Activated CD4-positive, alpha-beta T cell treated with anti-CD3 and anti-CD28 coated beads, Interleukin-2, amount 50 U/mL, for 4 hours (primary cell): ENCODE results near the gene SLC7A5.
"Not testable (repeated sequence)": the region's sequence is repeated elsewhere in the genome, so short reads cannot be mapped to it uniquely, and the experiment has no call there.

Experiments
- DNase-seq, 2 experiments: peaks; one replicate each; pipeline ENCODE4 v3.0.0-alpha.2; 2020

The SLC7A5 gene

DNA sequence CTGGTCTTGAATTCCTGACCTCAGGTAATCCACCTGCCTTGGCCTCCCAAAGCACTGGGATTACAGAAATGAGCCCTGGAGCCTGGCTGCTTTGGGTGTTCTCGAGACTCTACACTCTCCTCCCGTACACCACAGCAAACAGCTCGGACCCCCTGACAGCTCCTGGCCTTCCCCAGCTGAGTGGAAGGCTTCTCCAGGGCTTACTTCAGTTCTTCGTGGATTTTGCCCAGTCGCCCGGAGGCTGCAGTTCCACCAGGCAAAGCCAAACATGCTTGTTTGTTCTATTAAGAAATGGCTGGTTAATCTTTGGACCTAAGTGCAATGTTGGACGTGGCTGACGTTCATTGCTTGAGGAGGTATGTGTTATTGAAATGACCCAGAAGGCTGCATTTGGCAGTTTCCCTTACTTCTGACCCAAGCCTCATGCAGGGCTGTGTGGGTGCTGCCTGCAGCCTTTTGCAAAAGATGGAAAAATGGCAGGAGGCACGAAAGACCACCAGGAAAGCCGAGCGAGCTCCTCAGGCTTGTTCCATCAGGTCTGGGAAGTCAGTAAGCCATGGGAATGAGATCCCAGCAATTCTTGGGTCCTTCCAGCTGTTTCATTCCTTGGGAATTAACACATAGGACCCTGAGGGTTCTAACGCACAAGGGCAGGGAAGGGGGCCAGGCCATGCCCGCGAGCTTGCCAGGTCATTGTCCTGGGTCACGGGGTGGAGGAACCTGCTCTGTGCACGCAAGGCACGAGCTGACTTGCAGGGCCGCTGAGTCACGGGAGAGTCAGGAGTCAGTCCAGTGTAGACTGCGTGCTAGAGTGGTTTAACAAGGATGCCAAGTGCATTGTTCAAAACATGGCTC lies 79.6 kb downstream of the SLC7A5 start:
- DNase-seq: no peak

DNA sequence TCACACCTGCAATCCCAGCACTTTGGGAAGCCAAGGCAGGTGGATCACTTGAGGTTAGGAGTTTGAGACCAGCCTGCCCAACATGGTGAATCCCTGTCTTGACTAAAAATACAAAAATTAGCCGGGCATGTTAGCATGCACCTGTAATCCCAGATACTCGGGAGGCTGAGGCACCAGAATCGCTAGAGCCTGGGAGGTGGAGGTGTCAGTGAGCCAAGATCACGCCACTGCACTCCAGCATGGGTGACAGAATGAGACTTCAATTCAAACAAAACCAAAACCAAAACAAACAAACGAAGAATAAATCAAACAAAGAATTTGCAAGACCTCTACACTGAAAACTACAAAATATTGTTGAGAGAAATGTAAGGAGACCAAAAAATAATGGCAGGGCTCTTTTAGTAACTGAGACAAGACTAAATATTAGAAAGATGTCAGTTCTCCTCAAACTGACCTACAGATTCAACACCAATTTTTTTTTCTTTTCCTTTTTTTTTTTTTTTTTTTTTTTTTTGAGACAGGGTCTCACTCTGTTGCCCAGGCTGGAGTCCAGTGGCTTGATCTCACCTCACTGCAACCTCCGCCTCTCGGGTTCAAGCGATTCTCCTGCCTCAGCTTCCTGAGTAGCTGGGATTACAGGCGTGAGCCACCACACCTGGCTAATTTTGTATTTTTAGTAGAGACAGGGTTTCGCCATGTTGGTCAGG lies 80.4 kb downstream of the SLC7A5 start:
- DNase-seq: not testable (repeated sequence)

DNA sequence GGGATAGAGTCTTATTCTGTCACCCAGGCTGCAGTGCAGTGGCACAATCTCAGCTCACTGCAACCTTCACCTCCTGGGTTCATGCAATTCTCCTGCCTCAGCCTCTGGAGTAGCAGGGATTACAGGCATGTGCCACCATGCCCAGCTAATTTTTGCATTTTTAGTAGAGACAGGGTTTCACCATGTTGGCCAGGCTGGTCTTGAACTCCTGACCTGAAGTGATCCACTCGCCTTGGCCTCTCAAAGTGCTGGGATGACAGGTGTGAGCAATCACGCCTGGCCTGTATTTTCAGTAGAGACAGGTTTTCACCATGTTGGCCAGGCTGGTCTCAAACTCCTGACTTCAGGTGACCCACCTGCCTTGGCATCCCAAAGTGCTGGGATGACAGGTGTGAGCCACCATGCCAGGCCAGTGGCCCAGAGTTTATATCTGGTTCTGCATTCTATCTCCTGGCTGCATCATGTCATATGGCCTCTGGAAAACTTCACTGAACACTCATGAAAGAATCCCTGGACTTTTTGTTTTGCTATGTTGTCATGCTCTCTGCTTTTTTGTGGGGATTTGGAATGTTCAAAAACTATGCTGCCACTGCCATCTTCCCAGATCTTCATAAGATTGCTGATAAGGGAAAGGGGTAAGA lies 81.7 kb downstream of the SLC7A5 start:
- not testable (repeated sequence) for DNase-seq

DNA sequence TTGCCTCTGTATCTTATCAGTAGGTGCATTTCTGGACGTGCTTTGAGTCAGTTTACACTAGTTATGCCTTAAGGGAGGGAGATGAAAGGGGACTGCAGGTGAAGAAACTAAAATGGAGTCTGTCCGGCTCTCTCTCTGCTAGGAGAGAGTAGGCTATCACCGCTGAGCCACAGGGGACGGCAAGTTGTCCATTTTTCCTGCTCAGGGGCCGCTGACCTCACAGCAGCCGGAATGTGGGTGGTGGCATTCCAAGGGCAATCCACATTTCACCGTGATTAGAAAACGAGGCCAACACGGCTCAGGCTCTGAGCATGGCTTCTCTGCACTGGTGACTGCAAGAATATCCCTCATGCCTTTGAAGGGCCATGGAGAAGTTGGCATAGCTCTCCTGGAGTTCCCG lies 84.5 kb downstream of the SLC7A5 start:
- no peak for DNase-seq

DNA sequence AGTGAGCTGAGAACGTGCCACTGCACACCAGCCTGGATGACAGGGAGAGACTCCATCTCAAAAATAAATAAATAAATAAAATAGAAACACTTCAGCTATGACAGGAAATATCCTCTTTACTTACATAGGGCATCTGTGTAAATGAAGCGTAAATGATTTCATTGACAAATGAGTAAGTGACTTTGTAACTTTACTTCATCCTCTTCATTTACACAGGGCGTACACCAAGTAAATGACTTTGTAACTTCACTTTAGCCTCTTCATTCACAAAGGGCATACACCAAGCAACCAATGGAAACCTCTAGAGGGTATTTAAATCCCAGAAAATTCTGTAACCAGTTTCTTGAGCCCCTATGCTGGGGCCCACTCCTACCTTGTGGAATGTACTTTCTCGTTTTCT lies 87.3 kb downstream of the SLC7A5 start:
- no peak for DNase-seq

DNA sequence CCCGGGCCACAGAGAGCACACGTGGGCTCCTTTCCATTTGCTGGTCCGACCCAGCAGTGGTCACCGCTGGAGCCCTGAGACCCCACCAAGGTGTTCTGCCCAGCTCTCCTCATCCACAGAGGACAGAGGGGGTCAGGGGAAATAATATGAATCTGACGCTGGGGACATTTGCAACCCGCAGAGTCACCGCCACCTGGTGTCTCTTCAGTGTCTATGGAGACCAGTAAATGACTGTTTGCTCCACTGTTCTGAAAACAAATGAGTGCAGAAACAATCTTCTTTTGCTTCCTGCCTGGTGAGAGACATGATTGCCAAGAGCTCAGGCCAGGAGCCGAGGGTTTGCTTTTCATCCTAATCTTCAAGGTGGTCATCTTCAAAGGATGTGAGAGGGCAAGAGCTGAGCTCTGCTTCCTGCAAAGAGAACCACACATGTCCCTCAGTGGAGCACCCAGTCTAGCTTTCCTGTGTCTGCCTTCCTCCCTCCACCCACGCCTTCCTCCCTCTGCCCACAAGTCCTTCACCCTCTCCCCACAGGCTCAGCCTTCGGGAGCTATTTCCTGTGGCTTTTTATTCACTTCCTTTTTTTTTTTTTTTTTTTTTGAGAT lies 88.8 kb downstream of the SLC7A5 start:
- DNase-seq: peak in 1 of 2 experiments; percentile 24
